GM18526 (cell line): ENCODE data around the gene PIGN.

Experiments
- POLR2A ChIP-seq: IDR thresholded peaks from 3 replicates; pipeline ENCODE4 v1.6.1; 2011; ENCODE audit not compliant: insufficient read length; ENCODE audit errors: extremely low read depth

The PIGN gene

GRCh38 chr18:62091487-62092120, 95.3 kb downstream of the PIGN start:
- no peak for TF ChIP-seq POLR2A

- no peak for TF ChIP-seq POLR2A
These were observed 97.7 kb downstream of the PIGN start for GRCh38 chr18:62089174-62089573.

GRCh38 chr18:62088156-62088555, 98.7 kb downstream of the PIGN start:
- TF ChIP-seq POLR2A, result no peak

- TF ChIP-seq POLR2A, result no peak
These were observed 101.1 kb downstream of the PIGN start for GRCh38 chr18:62085756-62086155.

- no peak for TF ChIP-seq POLR2A
These were observed 105.0 kb downstream of the PIGN start for GRCh38 chr18:62081761-62082294.

- no peak for TF ChIP-seq POLR2A
These were observed 105.6 kb downstream of the PIGN start for GRCh38 chr18:62081248-62081647.

GRCh38 chr18:62080172-62080900, 106.5 kb downstream of the PIGN start:
- TF ChIP-seq POLR2A, result no peak

GRCh38 chr18:62073461-62074281, 113.2 kb downstream of the PIGN start:
- TF ChIP-seq POLR2A, result no peak

- TF ChIP-seq POLR2A, result no peak
These were observed 114.5 kb downstream of the PIGN start for GRCh38 chr18:62072370-62072769.

- no peak for TF ChIP-seq POLR2A
These were observed 115.8 kb downstream of the PIGN start for GRCh38 chr18:62071071-62071470.

GRCh38 chr18:62070302-62070701, 116.6 kb downstream of the PIGN start:
- TF ChIP-seq POLR2A, result no peak

- no peak for TF ChIP-seq POLR2A
These were observed 117.3 kb downstream of the PIGN start for GRCh38 chr18:62069556-62069955.

GRCh38 chr18:62066102-62066818, 120.6 kb downstream of the PIGN start:
- no peak for TF ChIP-seq POLR2A

GRCh38 chr18:62064361-62064760, 122.5 kb downstream of the PIGN start:
- no peak for TF ChIP-seq POLR2A

- TF ChIP-seq POLR2A, result no peak
These were observed 124.9 kb downstream of the PIGN start for GRCh38 chr18:62061821-62062478.

- no peak for TF ChIP-seq POLR2A
These were observed 126.0 kb downstream of the PIGN start for GRCh38 chr18:62060820-62061219.
